SKM-1 treated with dmso at 0.1 percent for 144 hours (cell line): ENCODE data around the gene SALL4.
"Not testable (repeated sequence)": the region's sequence is repeated elsewhere in the genome, so short reads cannot be mapped to it uniquely, and the experiment has no call there.

ENCODE experiments used
- DNase-seq: peaks from one replicate; lab custom pipeline; 2025; ENCODE audit not compliant: unreplicated experiment; lab: John Stamatoyannopoulos, UW

The SALL4 gene

DNA sequence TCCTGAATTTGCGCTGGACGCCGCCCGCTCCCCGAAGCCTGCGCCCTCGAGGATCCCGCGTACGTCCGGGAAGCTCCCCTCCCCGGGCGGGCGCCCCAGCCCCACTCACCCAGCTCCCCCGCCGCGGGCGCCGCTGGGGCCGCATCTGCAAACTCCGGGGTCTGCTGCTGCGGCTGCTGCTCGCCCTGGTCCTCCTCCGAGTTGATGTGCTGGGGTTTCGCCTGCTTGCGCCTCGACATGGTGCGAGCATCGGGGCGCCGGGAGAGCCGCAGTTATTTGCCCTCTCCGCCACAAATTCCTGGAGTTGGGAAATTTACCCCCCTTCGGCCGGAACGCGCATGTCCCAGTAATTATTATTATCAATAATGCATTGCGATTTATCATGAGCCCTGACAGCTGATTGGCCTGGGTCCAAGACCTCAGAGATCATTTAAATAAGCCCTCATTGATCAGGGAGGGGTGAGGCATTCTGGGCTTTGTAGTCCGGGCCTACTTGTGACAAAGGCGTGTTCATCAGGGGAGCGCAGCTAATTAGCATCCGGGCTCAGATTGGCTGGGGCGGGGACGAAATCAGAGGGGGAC is at the start of gene SALL4:
Gene SALL4 (minus strand): TSS at position 352 of the 582 bp plus-strand sequence. CDS start 113 bp downstream, at position 239.
- DNase-seq = no peak

- DNase-seq = no peak
Observed at GRCh38 chr20:51848346-51848745, 46.0 kb upstream of the SALL4 start.

DNA sequence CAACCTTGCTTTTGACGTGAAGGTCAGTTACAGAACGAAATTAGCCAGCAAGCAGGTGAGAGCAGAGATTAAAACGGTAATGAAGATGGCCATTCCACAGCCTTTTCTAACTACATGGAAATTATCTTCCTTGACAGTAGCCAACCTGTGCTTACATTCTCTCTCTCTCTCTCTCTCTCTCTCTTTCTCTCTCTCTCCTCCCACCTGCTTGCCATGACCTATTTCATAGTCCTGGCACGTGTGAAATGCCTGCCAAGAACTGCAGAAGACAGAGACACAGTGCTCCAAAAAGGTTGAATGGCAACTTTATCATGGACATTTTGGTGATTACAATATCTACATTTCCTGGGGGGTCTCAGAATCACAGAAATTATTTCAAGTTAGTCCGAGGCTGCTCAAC is 38.5 kb upstream of the SALL4 start:
- DNase-seq = no peak

DNA sequence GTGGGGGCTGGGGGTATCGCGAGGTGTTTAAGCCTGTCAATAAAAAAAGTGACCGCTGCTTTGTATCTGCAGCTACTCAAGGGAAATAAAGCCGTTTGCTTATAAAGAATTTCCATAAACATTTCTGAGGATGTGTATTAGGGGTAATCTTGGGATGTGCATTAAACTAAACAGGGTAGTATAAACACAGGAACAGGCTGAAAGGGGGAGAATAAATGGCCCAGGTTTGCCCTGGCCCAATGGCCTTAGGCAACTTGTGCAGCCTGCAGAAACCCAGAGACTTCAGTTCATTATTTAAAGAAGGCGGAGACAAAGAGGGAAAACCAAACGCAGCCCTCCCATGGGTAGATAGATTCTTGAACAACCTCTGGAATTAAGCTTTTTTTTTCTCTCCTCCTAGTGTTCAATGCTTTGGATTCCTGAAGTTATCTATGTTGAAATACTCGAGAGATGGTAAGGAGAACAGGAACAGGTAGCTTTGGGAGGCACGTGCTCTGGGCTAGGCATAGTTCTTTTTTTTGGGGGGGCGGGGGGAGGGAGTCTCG is 35.6 kb upstream of the SALL4 start:
- no peak for DNase-seq

DNA sequence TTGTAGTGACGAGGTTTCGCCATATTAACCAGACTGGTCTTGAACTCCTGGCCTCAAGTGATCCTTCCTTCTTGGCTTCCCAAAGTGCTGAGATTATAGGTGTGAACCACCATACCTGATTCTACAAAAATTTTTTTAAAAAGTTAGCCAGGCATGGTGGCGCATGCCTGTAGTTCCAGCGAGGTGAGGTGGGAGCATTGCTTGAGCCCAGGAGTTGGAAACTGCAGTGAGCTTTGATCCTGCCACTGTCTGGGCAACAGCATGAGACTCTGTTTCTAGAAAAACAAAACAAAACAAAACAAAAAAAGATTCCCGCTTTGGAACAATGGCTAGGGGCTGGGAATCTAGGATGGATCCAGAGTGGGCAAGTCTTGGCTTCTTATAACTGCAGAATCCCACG is 35.1 kb upstream of the SALL4 start:
- DNase-seq = no peak

DNA sequence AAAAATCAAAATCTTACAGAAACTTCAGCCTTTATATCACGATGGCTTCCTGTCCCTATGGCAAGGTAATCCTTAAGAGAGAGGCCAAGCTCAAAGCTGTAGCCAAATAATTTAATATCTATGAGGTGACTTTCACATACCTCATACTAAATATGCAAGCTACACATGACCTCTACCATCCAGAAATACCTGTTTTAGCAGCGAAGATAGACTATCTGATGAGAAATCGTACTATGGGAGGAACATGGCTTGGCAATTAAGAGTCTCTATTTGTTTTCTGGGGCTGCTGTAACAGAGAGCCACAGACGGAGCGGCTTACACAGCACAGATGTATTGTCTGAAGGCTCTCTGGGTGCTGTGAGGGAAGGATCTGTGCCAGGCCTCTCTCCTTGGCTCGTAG is 31.0 kb upstream of the SALL4 start:
- no peak for DNase-seq

DNA sequence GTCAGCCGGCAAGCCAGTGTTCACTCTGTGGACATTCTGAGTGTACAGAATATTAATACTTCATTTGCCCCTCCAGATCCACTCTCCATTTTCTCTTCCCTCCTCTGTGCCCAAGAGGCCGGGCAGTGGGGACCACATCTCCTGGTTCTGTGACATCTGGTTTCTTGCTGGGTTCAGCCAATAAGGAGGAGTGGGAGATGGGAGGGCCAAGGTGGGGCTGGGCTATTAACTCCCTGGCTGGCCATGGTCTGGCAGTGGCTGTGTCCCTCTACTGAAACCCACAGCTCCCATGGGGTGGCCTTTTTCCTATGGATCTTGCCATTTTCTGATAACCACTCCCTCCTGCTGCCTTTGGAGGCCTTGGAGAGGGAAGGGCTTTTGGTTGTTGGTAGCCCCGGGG is 30.0 kb upstream of the SALL4 start:
- DNase-seq = no peak

DNA sequence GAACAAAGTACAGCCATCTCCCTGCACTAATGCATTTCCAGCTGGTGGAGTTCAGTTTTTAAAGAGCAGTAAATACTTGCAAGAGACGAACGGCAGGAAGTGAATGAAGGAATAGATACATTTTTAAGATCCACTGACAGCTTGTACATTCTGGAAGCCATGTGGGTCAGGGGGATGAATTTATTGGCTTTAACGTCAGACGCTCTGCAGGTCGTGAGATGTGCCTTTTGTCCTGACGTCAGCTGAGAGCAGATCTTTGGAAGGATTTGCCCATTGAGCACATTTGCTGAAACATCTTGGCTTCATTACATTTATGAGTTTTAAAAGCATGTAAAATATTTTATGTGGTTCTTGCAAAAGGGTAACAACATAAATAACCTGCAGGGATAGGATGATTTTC is 29.5 kb upstream of the SALL4 start:
- no peak for DNase-seq

- no peak for DNase-seq
Observed at GRCh38 chr20:51830538-51830937, 28.2 kb upstream of the SALL4 start.

- no peak for DNase-seq
Observed at GRCh38 chr20:51828762-51829161, 26.4 kb upstream of the SALL4 start.

DNA sequence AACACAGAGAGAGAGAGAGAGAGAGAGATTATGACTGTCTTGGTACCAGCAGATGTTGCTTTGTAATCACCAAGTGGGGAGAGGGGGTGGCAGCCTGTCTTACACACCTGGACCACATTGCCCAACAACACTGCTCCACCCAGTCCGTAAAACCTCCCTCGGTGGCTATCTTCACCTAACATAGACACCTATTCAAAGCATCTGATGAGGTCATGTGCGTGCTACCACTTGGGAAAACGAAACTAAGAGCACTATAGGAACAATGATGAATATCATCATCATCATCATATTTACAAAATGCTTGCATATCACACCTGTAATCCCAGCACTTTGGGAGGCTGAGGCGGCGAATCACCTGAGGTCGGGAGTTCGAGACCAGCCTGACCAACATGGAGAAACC is 24.1 kb upstream of the SALL4 start:
- no peak for DNase-seq

DNA sequence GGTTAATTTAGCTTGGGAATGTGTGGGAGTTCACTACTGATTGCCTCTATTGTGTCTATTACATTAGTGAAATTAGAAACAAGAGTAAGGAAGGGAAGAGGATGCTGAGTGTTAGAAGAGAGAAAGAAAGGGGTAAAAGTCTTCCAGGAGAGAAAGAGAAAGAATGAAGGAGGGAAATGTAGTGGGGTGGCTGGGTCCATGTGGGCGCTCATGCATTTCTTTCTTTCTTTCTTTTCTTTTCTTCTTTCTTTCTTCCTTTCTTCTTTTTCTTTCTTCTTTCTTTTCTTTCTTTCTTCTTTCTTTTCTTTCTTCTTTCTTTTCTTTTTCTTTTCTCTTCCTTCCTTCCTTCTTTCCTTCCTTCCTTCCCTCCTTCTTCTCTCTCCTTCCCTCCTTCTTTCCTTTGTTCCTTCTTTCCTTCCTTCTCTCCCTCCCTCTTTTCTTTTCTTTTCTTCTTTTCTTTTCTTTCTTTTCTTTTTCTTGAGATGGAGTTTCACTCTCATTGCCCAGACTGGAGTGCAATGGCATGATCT is 16.2 kb upstream of the SALL4 start:
- no peak for DNase-seq

DNA sequence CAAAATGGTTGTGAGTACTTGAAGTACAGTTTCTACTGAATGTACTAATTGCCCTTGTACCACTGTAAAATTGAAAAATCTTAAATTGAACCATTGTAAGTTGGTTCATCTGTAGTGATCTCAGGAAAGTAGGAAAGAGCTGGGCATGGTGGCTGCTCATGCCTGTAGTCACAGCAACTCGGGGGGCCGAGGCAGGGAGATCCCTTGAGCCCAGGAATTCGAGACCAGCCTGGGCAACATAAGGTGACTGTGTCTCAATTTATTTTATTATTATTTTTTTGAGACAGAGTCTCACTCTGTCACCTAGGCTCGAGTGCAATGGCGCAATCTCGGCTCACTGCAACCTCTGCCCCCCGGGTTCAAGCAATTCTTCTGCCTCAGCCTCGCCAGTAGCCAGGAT is 14.5 kb upstream of the SALL4 start:
- not testable (repeated sequence) for DNase-seq

- no peak for DNase-seq
Observed at GRCh38 chr20:51815383-51816076, 13.2 kb upstream of the SALL4 start.

DNA sequence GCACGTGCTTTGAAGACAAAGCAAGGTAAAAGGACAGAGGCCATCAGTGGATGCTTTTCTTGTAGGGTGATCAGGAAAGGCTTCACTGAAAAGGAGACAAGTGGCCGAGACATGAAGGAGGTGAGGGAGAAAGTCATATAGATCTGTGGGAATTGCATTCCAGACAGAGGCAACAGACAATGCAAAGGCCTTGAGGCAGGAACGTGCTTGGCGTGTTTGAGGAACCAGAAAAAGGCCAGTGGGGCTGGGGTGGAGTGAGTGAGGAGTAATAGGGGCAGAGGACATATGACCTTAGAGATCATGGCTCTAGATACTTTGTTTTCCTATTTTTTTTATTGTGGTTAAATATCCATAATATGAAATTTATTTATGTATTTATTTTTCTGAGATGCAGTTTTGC is 10.5 kb upstream of the SALL4 start:
- DNase-seq = no peak

GRCh38 chr20:51811514-51812128 is 9.3 kb upstream of the SALL4 start:
- DNase-seq = no peak

- no peak for DNase-seq
Observed at GRCh38 chr20:51811042-51811355, 8.7 kb upstream of the SALL4 start.

GRCh38 chr20:51810155-51811041 is 8.1 kb upstream of the SALL4 start:
- DNase-seq = no peak

GRCh38 chr20:51807720-51808250 is 5.5 kb upstream of the SALL4 start:
- DNase-seq = no peak

DNA sequence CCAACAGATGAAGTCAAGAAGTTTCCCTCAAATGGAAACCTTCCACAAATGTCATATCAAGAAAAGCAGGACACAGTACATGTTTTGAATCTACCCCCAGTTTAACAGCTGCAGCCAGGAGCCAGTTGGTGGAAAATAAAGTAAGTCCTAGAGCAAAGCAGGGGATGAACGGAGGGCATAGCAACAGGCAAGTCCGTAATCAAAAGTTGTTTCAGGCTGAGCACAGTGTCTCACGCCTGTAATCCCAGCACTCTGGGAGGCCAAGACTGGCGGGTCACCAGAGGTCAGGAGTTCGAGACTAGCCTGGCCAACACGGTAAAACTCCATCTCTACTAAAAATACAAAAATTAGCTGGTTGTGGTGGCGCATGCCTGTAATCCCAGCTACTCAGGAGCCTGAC is 2.4 kb upstream of the SALL4 start:
- no peak for DNase-seq
